NCI-H2171 (cell line): ENCODE measurements around the gene PNPO.
"Not testable (repeated sequence)": the region's sequence is repeated elsewhere in the genome, so short reads cannot be mapped to it uniquely, and the experiment has no call there.

Source experiments
- DNase-seq: peaks from one replicate; lab custom pipeline; 2025; lab: John Stamatoyannopoulos, UW

PNPO gene

DNA sequence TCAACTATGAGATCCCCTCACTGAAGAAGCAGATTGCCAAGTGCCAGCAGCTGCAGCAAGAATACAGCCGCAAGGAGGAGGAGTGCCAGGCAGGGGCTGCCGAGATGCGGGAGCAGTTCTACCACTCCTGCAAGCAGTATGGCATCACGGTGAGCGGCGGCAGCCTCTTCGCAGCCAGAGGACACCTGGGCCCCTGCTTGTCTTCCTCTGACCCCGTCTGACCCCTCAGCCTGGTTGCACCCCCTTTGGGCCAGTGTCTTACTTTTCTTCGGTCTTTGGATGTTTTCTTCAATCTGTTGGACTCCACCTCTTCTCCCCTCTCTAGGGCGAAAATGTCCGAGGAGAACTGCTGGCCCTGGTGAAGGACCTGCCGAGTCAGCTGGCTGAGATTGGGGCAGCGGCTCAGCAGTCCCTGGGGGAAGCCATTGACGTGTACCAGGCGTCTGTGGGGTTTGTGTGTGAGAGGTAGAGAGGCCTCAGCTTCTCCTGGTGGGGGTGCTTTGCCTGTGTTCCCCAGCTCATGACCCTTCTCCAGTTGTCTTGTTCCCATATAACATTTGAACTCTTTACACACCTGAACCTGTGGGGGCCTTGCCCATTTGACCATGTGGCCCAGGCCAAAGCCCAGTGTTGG is 33.9 kb downstream of the PNPO start:
- no peak for DNase-seq

DNA sequence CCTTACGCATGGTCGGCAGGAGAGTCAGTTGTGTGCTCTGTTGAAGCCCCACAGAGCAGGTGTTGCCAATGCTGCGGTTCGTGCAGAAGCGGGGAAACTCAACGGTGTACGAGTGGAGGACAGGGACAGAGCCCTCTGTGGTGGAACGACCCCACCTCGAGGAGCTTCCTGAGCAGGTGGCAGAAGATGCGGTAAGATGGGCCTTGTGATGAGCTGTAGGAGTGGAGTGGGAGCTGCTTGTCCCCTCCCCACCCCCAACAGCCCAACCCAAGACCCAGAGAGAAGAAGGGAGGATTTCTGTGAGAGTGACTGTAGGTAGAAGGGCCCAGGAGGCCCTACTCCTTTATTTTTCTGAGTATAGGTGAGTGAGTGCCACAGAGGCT is 34.4 kb downstream of the PNPO start:
- no peak for DNase-seq

DNA sequence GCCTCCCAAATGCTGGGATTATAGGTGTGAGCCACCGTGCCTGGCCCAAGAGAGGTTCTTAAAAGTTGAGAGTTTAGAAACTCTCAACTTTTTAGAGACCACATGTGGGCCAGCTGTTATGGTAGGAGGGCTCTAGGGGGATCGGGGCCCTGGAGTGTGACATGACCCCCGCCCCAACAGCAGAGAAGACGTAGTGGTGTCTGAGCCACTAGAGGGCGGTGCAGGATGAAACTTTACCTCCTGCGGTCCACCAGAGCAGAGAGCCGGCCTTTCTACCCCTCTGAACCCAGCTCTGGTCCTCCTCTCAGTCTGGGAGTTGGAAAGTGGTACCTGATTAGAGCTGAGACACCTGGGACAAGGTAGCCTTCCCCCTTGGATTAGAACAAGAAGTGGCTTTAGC is 37.0 kb downstream of the PNPO start:
- DNase-seq = peak; percentile 36

DNA sequence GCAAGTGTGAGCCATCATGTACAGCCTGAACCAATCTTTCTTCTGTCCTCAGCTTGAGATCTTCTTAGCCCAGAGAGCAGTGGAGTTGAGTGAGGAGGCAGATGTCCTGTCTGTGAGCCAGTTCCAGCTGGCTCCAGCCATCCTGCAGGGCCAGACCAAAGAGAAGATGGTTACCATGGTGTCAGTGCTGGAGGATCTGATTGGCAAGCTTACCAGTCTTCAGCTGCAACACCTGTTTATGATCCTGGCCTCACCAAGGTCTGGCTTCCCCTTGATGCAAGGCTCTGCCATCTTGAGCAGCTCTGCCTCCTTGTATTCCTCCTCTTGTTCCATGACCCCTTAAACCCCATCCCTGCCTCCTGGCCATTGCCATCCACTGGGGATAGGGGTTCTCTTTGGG is 39.2 kb downstream of the PNPO start:
- DNase-seq = no peak

DNA sequence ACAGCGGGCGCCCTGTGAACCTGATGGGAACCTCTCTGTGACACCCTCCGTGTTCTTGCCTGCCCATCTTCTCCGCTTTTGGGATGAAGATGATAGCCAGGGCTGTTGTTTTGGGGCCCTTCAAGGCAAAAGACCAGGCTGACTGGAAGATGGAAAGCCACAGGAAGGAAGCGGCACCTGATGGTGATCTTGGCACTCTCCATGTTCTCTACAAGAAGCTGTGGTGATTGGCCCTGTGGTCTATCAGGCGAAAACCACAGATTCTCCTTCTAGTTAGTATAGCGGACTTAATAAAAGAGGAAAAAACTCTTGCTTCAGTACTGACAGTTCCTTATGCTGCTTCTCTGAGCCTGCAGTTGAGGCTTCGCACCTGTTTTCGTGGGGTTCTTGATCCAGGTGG is 40.1 kb downstream of the PNPO start:
- no peak for DNase-seq

DNA sequence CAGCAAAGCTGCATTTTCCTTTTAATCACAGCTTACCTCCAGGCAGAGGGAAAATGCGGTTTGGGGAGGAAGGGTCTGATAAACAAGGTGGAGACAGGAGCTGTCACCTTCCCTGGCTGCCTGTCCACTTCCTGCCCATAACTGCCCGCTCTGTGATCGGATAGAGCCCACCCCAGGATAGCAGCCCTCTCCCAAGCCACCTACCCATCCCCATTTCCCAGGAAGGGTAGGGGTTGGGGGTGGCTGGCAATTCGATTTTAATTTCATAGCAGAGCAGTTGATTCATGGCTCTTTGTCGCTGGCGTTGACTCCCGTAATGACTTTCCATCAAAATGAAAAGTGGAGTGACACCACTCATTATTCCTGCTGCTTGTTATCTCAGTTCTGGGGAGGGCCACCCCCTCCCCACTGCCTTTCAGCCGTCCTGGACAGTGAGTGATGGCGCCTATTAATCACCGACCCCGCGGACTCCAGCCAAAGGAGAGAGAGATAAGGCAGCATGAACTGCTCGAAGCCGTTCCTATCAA is 40.8 kb downstream of the PNPO start:
- no peak for DNase-seq

DNA sequence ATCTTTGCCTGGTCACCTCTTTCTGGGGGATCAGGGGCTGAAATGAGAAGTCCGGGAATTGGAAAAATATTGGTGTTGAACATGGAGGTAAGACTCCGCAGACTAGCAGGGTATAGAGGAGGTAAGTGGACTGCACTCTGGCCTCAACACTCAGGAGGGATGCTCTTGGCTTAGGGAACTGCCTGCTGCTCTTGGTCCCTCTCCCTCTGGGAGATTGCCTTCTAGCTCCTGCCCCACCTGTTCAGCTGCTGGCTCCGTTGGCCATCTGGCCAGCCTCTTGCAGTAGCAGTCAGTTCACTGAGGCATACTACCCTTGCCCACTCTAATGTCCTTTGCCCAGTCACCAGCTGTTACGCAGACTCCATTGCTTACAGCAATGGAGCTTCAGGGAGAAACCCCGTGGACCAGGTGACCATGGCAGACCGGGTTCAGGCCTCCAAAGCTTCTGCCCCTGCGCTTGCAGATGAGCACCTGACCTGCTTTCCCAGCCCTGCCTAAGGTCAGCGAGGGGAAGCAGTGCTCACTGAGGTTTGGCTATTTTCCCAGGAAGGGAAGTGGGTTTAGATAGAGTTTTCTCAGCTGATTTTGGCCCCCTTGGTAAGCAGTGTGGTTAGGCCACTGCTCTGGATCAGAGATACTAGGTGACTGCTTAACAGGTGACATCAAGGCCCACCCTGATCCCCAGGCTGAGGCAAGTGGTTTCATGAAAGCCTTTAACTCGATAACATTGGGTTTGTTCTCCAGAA is 41.4 kb downstream of the PNPO start:
- no peak for DNase-seq

DNA sequence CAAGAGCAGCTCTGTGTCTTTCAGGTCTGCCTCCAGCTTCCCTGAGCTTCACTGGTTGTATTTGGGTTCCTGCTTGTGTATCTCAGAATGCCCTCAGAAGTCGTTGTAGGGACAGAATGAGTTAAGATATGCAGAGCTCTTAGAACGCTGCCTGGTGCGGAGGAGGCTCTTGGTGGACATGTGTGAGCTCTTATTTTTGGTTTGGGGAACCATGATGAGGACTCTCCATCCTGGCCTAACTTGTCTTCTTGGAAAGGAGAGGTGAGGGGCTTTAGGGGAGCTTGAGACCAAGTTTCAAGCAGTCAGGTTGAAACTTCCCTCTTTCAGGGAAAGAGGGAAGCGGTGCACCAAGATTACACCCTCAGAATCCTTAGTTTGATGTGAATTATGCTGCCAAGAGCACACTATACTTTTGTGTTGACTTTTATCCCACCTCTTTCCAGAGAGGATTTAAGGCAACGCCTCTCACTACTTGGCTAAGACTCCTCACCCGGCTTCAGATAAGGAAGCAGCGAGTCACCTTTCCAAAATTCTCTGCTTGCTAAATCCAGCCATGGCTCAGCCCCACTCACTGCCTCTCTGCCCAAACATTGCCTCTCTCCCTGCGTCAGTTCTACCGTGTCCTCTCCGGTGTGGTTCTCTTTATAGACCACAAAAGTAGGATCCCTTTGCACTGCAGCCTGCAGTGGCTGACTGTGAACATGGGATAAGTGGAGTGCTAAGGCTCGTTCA is 42.3 kb downstream of the PNPO start:
- no peak for DNase-seq

DNA sequence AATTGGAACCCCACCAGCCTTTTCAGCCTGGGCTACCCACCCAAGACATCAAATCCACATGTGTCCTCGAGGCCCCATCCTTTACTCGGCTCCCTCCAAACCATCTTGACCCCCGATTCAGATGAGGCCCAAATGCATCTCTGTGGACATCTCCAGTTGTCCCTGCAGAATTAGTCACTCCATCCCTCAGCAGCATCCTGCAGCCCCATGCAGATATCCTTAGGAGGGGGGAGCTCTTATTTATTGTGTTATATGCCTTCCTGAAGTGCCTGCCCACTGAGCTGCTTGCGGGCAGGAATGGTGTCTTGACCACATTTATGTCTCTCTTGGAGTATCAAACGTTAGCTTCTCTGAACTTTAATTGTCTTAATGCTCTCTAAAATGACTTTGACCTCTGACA is 45.1 kb downstream of the PNPO start:
- DNase-seq = no peak

DNA sequence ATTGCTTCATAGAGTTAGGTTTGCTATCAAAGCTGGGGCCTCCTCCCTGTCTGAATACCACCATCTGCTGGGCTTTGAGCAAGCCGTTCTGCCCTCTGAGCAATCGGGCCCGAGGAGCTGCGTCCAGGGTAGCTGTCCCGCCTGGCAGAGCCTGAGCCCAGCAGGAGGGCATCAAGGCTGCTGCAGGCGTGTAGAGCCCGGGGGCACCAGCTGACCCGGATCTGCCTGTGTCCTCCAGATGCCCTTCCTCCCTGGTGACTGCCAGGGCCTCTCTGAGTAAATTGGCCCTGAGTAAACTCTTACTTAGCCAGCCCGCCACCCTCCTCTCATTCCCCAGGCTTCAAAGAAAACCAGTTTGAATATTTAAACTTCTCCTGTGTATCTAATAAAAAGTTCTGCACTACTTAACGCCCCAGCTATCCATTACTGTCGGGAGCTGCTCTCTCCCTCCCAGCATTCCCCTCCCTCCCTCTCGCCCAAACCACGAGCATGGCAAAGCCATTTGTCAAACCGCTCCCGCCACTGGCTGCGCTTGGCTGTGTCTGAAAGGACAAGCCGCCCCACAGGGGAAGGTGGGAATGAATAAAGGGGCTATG is 46.0 kb downstream of the PNPO start:
- no peak for DNase-seq

DNA sequence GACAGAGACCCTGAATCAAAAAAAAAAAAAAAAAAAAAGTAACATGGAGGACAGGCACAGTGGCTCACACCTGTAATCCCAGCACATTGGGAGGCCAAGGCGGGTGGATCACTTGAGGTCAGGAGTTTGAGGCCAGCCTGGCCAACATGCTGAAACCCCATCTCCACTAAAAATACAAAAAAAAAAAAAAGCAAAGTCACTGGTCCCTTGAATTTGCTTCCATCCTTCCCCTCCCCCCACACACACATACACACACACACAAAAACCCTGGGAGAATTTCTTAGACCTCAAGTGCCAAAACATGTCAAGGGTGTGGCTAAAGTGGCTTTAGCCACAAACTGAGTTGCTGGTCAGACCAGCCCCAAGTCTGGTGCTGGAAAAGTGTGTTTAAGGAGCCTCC is 47.1 kb downstream of the PNPO start:
- not testable (repeated sequence) for DNase-seq

DNA sequence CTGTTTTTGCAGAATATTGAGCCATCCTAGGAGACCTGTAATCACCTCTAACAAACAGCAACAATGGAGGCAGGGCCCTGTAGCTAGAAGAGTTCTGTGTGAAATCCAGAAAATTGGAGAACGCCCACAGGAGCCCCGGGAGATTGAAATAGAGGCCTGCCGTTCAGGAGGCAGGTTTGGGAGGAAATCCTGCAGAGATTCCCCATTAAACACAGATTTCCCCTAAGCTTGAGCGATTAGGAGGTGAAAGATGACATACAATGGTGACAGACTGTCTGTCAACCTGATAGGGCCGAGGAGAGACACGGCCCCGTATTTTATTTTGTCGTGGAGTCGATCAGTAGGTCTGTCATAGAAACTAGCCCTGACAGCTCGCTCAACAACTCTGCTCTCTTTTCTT is 47.8 kb downstream of the PNPO start:
- DNase-seq = no peak

DNA sequence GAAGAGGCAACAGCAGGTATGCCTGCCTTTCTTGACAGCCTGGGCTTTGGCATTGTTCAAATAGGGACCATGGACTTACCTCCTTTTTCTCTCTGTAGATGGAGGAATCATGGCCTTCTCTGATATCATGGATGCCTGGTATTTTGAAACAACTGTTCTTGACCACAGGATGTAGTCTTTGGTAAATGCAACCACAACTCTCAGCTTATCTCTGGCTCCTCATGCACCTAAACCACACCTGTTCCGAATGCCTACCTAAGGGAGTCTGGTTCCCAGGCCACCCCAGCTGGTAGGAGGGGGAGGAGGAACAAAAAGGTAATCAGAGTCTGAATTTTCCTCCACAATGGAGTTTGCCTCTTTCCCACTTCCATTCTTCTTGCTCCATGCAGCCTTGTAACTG is 48.3 kb downstream of the PNPO start:
- DNase-seq = no peak

DNA sequence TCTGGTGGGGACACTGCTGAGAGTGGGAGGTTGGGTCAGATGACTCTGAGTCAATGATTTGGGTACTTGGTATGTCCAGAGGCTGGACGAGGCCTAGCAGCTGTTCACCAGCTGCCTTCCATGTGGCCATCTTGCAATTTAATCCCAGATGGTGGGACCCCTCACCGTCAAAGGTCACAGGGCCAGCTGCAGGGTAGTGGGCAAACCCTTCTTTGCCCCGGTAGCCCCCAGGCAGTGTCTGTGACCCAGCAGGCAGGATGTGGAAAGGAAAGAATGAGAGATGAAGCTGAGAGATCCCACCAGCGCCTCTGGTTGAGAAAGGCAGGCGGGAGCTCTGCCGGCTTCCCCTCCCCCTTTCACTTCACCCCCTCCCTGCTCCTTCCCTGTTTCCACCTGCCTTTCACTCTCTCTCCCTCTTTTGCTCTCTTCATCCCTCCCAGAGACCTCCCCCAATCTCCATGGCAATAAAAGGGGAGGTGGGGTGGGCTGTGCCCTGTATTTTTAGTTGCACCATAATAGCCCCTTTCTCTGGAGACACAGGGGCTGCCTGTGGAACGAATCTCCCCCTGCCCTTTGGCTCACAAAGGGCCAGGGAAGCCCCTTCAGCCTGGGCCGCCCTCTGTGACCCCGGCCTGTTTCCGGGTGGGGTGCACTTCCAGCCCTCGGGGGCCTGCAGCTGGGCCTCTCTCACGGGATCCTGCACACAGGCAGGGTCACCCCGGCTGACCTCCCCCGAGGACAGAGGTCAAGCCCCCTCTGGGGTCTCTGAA is 49.8 kb downstream of the PNPO start:
- DNase-seq = no peak

DNA sequence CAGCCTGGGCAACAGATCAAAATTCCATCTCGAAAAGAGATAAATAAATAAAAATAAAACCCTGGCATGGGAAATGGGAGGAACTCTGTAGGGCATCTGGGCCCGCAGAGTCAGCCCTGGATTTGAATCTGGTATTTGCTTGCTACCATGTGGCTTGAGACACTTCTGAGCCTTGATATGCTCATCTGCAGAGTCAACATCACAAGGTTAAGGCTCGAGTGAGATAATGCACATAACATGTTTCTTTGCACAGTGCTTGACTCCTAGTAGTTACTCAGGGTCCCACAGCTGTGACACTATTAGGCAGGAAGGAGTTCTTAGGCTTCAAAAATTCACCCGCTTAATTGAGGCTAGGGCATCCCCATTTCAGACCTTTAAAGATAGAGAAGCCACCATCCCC is 50.8 kb downstream of the PNPO start:
- DNase-seq = no peak

DNA sequence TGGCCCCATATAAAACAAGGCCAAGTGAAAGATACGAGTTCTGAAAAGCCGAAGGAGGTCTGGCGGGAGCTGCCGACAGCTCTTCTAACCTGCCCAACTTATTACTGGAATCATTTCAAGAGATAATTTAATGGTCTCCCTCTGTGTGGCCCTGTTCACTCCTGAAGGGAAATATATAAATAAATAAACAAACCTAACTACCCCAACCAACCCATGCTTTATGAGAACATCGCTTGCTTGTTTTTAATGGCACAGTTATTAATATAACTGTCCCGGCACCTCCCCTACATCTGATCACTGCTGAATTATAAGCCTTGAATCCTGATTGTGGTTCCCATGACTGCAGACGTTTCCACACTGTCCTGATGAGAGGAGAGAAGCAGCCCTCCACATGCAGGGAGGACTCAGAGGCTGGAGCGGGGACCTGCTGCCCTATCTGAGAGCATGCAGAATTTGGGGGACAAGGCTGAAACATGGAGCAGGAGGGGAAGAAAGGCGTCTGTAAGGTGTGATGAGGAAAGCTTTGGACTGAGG is 51.7 kb downstream of the PNPO start:
- DNase-seq = no peak

DNA sequence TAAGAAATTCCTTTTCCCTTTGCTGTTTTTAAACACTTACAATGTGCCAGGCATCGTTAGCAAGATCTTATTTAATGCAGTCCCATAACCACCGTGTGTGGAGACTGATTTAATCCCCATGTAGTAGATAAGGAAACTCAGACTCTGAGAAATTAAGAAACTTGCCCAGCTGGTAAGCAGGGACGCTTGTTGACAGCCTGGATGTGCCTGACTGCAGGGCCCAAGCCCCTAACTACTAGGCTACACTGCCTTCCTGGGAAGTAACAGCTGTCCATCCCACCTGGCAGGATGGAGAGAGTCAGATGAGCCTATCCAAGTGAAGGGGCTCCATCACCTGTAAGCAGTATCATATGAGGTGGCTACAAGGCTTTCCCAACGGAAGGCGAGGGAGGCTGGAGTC is 52.6 kb downstream of the PNPO start:
- no peak for DNase-seq

DNA sequence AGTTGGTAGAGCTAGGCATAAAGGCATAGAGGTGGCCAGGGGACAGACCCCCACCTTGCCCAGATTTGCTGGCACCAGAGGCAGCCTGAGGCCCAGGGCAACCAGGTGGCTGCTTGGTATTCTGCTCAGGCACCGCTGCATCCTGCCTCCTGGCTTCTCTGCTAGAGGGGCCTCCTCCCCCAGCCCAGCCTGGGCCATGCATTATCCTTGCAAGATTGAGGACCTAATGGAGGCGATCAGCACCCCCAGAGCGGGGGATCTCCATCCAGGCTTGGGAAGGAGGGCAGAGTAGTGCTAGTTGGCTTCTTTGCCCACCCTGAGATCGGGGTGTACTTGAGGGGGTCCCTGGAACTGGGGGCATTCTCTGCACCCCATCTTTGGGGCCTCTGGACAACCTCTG is 53.4 kb downstream of the PNPO start:
- no peak for DNase-seq

DNA sequence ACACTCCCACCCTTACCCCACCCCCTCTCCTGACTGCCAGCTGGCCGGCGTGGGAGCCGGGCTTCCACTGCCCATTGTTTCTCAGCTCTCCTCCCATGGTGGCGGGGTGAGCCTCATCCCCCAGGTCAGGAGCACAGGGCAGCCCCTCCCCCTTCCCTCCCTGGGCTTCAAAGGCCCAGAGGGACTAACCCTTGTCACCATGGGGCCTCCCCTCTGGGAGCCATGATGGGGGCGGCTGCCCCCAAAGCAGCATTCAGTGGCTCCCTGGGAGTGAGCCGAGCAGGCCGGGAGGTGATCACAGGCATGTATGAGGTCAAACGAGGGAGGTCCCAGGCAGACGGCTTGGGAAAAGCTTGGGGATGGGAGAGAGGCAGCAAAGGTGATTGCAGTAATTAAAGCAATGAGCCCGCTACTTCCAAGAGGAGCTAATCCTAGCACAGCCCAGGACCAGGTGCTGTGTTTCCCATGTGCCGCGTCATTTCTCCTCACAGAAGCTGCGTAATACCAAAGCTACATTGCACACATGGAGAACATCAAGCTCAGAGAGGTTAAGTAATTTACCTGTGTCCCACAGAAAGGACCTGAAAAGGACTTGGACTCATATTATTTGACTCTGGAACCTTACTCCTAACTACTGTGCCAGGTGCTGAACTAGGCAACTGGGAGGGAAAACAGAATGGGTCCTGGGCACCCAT is 54.0 kb downstream of the PNPO start:
- DNase-seq = no peak

DNA sequence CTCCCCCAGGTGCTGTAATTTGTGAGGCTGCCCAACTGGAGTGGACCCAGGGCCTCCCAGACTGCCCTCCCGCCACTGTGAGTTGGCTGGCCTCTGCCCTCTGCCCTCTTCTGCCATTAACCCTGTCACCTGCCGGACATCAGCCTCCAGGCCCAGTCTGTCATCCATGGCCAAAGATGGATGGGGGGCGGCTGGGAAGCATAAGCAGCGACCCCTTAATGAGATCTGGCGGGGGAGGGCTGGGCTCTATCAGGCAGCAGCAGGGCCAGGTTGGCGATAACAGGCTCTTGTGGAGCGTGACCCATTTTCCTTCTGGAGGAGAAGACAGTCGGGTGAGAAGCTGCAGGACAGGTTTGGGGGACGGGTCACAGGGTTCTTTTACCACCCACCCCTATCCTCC is 54.8 kb downstream of the PNPO start:
- no peak for DNase-seq

DNA sequence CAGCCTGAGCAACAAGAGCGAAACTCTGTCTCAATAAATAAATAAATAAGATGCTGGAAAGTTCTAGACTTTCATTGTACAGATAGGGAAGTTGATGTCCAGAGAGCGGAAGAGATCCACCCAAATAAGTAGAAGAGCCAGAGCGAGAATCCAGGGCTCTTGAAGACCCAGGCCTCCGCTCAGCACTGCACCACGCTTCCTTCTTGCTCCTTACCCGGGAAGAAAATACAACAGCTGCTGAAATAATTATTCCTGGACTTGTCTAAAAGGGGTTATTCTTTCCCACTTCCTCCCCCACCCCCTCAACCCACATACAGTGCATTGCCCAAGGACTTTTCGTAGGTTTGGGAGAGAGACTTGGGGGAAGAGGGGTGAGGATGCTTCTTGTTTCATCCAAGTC is 56.2 kb downstream of the PNPO start:
- no peak for DNase-seq
